Fibroblast of the aortic adventitia (primary cell): ENCODE results near the gene GGT7. TPM values are rescaled to one million over a fixed set of nuclear protein-coding genes. Genes with fewer than 3 reads are reported as not detected.

Experiments used
- DNase-seq: peaks from one replicate; pipeline ENCODE4 v3.0.0-alpha.2; 2010; ENCODE audit warnings: low read depth
- H3K4me3 ChIP-seq: 2 replicates; pipeline ENCODE4 v1.5.1; 2011; ENCODE audit warnings: low read depth, mild to moderate bottlenecking, control low read depth, low read length, moderate library complexity
- CTCF ChIP-seq: IDR thresholded peaks from 2 replicates; pipeline ENCODE4 v1.5.1; 2011; ENCODE audit warnings: mild to moderate bottlenecking, low read length, control low read depth, inconsistent platforms; ENCODE audit not compliant: insufficient read depth
- total RNA-seq: library from RNA; depleted of rRNA; stranded (reverse); fragments of >200 nt; gene quantifications from 2 replicates; pipeline ENCODE4 v1.2.3, GENCODE V29; 2012; ENCODE audit warnings: low replicate concordance

The GGT7 gene
- total RNA-seq, 1 donor: 6.5 TPM

DNA sequence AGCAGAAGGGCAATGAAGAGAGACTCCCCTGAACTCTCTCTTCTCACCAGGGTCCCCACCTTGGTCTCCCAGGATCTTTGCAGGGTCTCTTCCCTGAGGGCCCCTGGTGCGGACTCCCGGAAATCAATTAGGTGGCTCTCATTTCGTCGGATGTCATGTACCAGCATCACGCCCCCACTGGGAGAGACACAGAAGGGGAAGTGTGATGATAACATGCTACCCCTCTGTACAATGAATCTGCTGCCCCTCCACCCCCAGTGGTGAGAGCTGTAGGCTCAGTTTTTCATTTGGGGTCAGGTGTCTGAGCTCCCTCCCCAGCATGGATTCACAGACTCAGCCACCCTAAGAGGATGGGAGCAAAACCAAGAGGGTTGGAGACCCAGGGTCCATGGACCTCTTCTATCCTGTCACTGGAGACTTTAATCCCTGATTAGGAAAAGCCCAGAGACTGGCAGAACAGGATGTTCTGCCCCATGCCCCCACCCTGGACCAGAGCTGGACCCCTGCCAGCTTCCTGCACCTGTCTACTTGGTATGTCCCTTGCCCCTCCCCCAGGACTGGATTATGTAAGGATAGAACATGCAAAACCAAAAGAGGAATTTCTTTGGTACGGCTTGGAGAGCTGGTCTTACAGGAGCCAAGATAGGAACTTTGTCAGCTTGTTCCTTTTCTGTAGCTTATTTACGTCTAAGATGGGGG is 11.1 kb downstream of the GGT7 start:
- no peak for DNase-seq
- no peak for TF ChIP-seq CTCF
- H3K4me3 ChIP-seq: no peak overlapping the region

GRCh38 chr20:34859826-34860545 is 12.7 kb downstream of the GGT7 start:
- H3K4me3 ChIP-seq: no peak overlapping the region
- TF ChIP-seq CTCF: no peak
- no peak for DNase-seq

DNA sequence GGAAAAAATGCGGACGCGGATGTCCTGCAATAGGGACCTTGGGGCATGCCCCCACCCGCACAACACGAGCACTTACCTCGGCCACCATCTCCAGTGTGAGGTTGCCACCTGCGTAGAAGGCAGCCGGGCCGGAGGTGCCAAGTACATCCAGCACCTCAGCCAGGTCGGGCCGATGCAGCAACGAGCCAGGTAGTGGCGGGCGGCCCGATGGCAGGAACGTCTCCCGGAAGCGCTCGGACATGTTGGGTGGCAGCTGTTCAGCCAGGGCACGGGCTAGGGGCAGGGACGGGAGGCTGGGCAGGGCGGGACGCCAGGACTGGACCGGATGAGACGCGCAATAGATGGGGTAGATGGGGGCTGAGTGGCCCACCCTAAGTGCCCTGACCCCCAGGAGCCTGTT is 13.3 kb downstream of the GGT7 start:
- no peak overlapping the region for H3K4me3 ChIP-seq
- no peak for TF ChIP-seq CTCF
- DNase-seq: no peak

- no peak for DNase-seq
- no peak overlapping the region for H3K4me3 ChIP-seq
- TF ChIP-seq CTCF: no peak
These were observed 20.4 kb downstream of the GGT7 start for GRCh38 chr20:34852298-34852697.

- H3K4me3 ChIP-seq: no peak overlapping the region
- no peak for TF ChIP-seq CTCF
- no peak for DNase-seq
These were observed 21.7 kb downstream of the GGT7 start for GRCh38 chr20:34850969-34851368.

GRCh38 chr20:34849778-34850177 is 22.9 kb downstream of the GGT7 start:
- no peak for DNase-seq
- no peak for TF ChIP-seq CTCF
- no peak overlapping the region for H3K4me3 ChIP-seq

- no peak for DNase-seq
- no peak overlapping the region for H3K4me3 ChIP-seq
- no peak for TF ChIP-seq CTCF
These were observed 24.1 kb downstream of the GGT7 start for GRCh38 chr20:34848597-34848996.
